ENCODE results near the gene KIF5B. TPM values are rescaled to one million over a fixed set of nuclear protein-coding genes. Genes with fewer than 3 reads are reported as not detected.

KIF5B gene
- total and polyA plus RNA-seq, 2 donors (not counting 3 experiments of a cell fraction or from before 2014, with no cell fraction given): 24.7 to 159 TPM

GRCh38 chr10:32002531-32002930 is 53.7 kb downstream of the KIF5B start:
- Histone ChIP-seq H2AFZ (ENCODE audit: low read depth, low read length) (no peak overlapping the region), H3K79me2 (ENCODE audit: control insufficient read depth, insufficient read depth, low read length) (no peaks in the 10 kb centered on the region), H3K36me3 (ENCODE audit: control insufficient read depth in 2 of 2, extremely low read depth in 1 of 2, insufficient read depth in 2 of 2, low read length in 2 of 2) (peaks cover 0 to 7% of the 10 kb centered on the region in 2 experiments), H4K20me1 (replicated peaks; ENCODE audit: control insufficient read depth, extremely low read depth, insufficient read depth, low read length) (no peaks in the 10 kb centered on the region), H3K9me1 (replicated peaks; ENCODE audit: control insufficient read depth, extremely low read depth, insufficient read depth, low read length) (no peaks in the 10 kb centered on the region), H3K9ac (replicated peaks; ENCODE audit: extremely low read depth, insufficient read depth, low read length) (no peak overlapping the region), H3K27ac (ENCODE audit: insufficient read depth, low read depth, low read length) (no peak overlapping the region), H3K4me3 (replicated peaks in 1 of 3; ENCODE audit: insufficient read depth in 1 of 3, low read depth in 1 of 3, low read length in 3 of 3) (no peak overlapping the region), H3K4me2 (ENCODE audit: insufficient read depth, low read length) (no peak overlapping the region), H3K9me3 (replicated peaks; ENCODE audit: control insufficient read depth, insufficient read depth, low read length) (no peaks in the 10 kb centered on the region), H3K4me1 (ENCODE audit: control insufficient read depth, extremely low read depth, insufficient read depth, low read length) (no peaks in the 10 kb centered on the region), H3K27me3 (ENCODE audit: control insufficient read depth in 2 of 2, insufficient read depth in 2 of 2, low read length in 2 of 2) (no peaks in the 10 kb centered on the region)
- intact Hi-C loops (cut with micrococcal nuclease): no loop called here
- FAIRE-seq (no peak), DNase-seq (ENCODE audit: low read depth, low spot score) (no peak)
- no TSS peak for BruUV-seq (replicated peaks)
- ChIA-PET POLR2A (no interaction called here), CTCF (interaction anchor here (1.9 to 3.4 kb wide), 2 partner anchors 140 to 1315 kb away, joined by 12 to 15 read pairs; no protein-coding TSS in a partner anchor)
- dilution Hi-C loops (cut with MboI; ENCODE audit: extremely low pct_ligation_motif_present, low sequenced_read_pairs): no loop called here
- TF ChIP-seq EZH2 (IDR thresholded peaks at IDR 0.05; ENCODE audit: borderline replicate concordance, low read depth, low read length, severe bottlenecking) (no peak), JUN (IDR thresholded peaks at IDR 0.05; ENCODE audit: borderline replicate concordance, insufficient read depth, insufficient read length, low read depth) (no peak), POLR2AphosphoS5 (IDR thresholded peaks at IDR 0.05; ENCODE audit: insufficient read depth, low read depth, low read length) (no peak), POLR2A (IDR thresholded peaks at IDR 0.05; ENCODE audit: low read depth, low read length) (no peak), GATA2 (IDR thresholded peaks at IDR 0.05; ENCODE audit: insufficient read depth, insufficient read length, low read depth, low read length) (no peak), MYC (IDR thresholded peaks at IDR 0.05; ENCODE audit: low read depth, low read length) (no peak), MAX (IDR thresholded peaks at IDR 0.05; ENCODE audit: insufficient read depth, insufficient read length) (no peak), FOS (IDR thresholded peaks at IDR 0.05; ENCODE audit: borderline replicate concordance, insufficient read depth, low read length) (no peak), CTCF (IDR thresholded peaks at IDR 0.05; ENCODE audit: extremely low read depth in 1 of 2, insufficient read depth in 1 of 2, low read depth in 1 of 2, low read length in 2 of 2) (no peak)
